Medulla oblongata (tissue), 1 donor: ENCODE results near the gene PRR12.

Experiments
- DNase-seq: peaks from one replicate; pipeline ENCODE4 v3.0.0-alpha.2; 2015; ENCODE audit errors: extremely low spot score

Gene PRR12

DNA sequence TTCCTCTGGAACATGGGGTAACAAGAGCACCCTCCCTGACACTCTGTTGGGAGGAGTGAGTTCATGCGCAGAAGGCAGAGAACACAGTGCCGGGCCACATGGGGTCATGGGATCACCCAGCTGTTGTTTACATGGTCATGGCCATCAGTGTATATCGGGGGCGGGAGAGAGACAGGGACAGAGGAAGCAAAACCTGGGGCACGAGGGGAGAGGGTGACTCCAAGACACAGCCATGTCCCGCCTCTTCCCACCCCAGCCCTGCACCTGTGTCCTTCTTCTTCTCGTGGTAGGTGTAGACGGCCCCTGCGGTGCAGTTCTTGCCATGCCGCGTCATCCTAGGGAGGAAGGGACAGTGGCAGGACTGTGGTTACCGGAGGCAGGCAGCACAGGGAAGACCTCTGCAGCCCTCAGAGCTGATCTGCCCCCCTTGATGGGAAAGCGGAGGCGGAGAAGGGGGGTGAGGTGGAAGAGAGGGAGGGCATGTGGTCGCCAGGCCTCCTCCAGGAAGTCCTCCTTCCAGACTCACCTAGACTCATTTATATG lies 30.6 kb upstream of the PRR12 start:
- DNase-seq, result peak; percentile 79

- no peak for DNase-seq
Measured at GRCh38 chr19:49564616-49565045, 26.4 kb upstream of the PRR12 start.

GRCh38 chr19:49565261-49565660 lies 25.7 kb upstream of the PRR12 start:
- no peak for DNase-seq

DNA sequence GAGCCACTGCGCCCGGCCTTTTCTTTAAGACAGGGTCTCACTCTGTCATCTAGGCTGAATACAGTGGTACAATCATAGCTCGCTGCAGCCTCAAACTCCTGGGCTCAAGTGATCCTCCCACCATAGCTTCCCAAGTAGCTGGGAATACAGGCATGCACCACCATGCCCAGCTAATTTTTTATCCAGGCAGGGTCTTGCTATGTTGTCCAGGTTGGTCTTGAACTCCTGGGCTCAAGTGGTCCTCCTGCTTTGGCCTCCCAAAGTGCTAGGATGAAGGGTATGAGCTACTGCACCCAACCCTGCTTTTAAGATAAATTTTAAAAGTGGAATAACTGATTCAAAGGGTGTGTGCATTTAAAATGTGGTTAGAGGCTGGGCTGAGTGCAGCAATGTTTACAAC lies 24.7 kb upstream of the PRR12 start:
- no peak for DNase-seq

GRCh38 chr19:49567861-49568441 lies 23.0 kb upstream of the PRR12 start:
- no peak for DNase-seq

- DNase-seq, result peak; percentile 91
Measured at GRCh38 chr19:49570138-49570856, 20.7 kb upstream of the PRR12 start.

- DNase-seq, result no peak
Measured at GRCh38 chr19:49570997-49571676, 19.8 kb upstream of the PRR12 start.

- no peak for DNase-seq
Measured at GRCh38 chr19:49573009-49573408, 18.0 kb upstream of the PRR12 start.

DNA sequence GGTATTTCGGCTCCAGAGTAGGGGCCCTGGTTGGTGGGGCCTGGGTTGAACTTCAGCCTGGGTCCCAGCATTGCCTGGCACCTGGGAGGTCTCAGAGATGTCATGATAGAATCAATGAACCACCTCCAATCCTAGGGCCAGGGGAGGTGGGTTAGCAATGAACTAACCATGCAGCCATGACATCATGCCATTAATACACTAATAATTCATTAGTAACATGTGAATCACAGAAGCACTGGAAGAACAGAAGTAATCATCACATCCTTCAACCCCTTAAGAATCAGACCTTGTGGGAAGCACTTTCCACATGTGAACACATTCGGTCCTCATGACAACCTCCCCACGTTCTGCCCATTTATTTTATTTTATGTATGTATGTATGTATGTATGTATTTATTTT lies 17.6 kb upstream of the PRR12 start:
- no peak for DNase-seq

GRCh38 chr19:49574206-49574755 lies 16.7 kb upstream of the PRR12 start:
- no peak for DNase-seq

DNA sequence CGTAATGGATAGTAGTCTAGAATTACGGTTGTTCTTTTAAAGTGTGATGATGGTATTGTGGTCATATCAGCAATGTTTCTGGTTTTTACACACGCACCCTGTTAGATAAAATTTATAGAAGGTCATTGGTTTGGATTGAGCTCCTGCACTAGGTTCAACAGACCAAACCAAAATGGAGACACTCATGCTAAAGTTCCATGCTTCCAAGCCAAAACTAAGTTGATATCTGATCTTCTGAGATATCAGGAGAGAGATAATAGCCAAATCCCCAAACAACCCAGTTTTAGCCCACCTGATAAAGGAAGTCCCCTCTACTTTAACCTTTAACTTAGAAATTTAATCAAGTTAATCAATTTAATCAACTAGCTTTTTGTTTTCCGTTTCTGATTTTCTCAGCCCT lies 11.8 kb upstream of the PRR12 start:
- DNase-seq, result no peak

DNA sequence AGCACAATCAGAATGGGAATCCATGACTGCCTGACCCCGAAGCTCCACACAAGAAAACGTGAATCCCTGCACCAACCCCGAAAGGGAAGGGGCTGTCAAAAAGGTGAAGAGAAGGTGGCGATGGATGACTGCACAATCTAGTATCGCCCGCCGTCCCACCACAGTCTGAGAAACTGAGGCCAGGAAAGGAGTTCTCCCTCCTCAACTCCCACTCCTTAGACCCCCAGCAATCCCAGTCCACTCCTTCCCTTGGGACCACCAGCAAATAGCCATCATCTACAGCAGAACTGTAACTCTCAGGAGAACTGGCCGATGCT lies 11.1 kb upstream of the PRR12 start:
- no peak for DNase-seq

GRCh38 chr19:49580264-49581006 lies 10.5 kb upstream of the PRR12 start, which contains the start of gene NOSIP:
Gene NOSIP (minus strand): TSS chr19:49580556. CDS start chr19:49560691, 19,865 bp downstream.
- peak; percentile 98 for DNase-seq

DNA sequence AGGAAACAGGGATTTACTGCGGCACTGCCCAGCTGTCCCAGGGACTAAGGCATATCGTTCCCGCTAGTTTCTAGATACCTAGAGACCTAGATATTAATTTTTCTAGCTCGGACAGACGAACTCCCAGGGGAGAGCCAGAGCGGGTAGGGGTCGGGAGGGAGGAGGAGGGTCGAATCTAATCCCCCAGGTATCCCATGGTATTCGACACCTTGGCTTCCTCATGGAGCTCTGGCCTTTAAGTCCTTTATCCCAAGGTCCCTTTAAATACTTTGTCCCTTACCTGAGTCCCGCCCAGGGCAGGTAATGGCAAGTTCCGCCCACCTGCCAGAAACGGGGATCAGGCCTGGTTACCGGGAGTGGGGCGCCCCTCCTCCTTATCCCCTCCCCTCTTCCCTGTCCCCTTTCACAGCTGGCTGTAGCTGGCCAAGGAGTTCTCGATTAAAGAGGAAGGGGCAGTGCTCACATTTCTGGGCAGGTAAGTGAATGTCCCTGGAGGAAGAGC lies 9.9 kb upstream of the PRR12 start, which contains the start of gene PRRG2:
TSS of gene PRRG2 (plus strand) at position 310 of the 502 bp plus-strand sequence. CDS start 1,904 bp downstream, outside the sequence.
- no peak for DNase-seq

GRCh38 chr19:49583239-49583638 lies 7.7 kb upstream of the PRR12 start:
- DNase-seq, result no peak

DNA sequence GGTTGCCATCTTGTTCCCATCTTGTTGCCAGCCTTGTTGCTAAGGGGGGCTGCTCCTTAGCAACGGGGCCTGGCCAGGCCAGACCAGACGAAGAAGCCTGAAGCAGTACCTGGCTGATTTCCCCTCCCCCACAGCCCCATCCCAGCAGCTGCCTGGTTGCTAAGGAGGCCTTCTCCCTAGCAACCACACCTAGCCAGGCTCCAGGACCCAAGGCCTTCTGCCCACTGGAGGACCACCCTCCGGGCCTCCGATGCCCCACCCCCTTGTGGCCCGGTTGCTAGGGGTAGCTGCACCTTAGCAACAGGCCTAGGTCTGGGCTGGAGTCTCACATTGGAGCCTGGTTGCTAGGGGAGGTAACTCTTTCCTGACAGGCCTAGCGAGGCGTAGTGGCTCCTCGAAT lies 6.0 kb upstream of the PRR12 start:
- DNase-seq, result no peak

DNA sequence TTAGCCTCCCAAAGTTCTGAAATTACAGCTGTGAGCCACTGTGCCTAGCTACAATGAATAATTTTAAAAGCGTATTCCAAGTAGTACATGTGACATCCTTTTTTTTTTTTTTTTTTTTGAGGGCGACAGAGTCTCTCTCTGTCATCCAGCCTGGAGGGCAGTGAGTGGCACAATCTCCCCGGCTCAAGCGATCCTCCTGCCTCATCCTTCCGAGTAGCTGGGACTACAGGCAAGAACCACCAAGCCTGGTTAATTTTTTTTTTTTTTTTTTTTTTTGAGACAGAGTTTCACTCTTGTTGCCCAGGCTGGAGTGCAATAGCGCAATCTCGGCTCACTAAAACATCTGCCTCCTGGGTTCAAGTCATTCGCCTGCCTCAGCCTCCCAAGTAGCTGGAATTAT lies 3.8 kb upstream of the PRR12 start:
- no peak for DNase-seq

DNA sequence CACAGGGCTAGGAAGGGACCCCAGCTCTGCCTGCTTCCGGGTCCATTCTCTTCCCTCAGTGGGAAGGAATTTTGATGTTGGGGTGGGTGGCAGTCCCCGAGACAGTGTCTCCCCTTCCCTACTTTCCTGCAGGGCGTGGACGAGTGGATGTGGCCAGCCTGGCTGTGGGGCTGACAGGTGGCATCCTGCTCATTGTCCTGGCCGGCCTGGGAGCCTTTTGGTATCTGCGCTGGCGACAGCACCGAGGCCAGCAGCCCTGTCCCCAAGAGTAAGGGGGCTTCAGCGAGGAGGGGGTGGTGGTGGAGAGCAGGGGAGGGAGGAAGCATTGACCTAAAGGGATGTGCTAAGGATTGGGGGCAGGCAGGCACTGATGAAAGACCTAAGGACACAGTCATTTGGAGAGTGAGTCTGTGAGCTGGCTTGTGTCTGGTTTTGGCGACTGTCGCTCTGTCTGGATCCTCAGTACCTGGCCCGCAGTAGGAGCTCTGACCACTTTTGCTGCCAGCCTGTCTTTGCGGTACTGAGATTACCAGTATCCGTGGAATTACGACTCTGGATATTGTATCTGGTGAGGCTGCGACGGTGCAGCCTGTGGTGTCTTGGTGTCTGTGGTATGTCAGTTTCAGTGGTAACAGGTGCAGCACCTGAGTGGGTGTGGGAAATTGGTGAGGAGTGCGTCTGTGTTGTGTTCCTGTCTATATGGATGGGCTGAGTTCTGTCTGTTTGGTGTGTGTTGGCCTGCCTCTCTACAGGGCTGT lies 2.4 kb upstream of the PRR12 start:
- DNase-seq, result no peak

DNA sequence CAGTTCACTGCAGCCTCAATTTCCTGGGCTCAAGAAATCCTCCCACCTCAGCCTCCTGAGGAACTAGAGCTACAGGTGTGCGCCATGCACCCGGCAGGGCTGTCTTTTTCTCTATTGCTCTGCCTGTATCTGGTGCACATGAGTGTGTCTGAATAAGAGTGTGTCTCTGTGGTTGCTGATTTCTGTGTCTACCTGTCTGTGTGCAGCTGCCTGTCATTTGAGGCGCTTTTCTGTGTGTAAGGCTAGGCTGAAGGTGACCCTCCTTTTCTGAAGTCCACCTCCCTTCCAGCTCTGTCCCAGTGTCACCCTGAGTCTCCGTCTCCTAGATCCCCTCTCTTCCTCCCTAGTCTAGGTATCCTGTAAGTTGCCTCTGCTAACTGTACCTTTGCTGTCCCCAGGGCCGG lies 1.5 kb upstream of the PRR12 start:
- no peak for DNase-seq

GRCh38 chr19:49590071-49590970 lies 661 bp upstream of the PRR12 start:
- peak; percentile 89 for DNase-seq
